ENCODE results near the gene COL24A1.

DNA sequence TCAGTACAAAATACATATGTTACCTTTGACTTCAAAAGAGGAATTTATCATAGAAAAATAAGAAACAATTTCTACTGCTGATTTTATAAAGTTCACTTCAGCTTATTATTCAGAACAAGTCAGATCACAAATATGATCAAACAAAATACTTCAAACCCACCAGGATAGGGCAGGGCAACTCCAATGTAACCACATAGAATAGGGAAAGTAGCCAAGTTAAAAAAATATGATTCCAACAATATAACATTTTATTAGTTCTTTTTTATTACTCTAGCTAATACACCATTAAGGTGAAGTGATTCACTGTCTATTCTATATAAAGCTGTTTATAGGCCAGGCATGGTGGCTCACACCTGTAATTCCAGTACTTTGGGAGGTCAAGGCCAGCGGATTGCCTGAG lies 393.8 kb downstream of the COL24A1 start:
- TF ChIP-seq CTCF (IDR thresholded peaks at IDR 0.05) (no peak), POLR2A (IDR thresholded peaks at IDR 0.05) (no peak)
